OCI-LY1 (cell line): ENCODE data around the gene PODXL2.

Experiments used
- H2AFZ ChIP-seq: fragments of 200-600 bp; sonication (generic), shearing (Covaris generic); 2 replicates; pipeline ENCODE4 v1.6.0; 2014; ENCODE audit warnings: antibody characterized with exemption, mild to moderate bottlenecking, low read length
- H3F3A ChIP-seq: fragments of 200-600 bp; sonication (generic), shearing (Covaris generic); 2 replicates; pipeline ENCODE4 v1.6.0; 2014; ENCODE audit warnings: mild to moderate bottlenecking, antibody characterized with exemption, low read length, moderate library complexity; ENCODE audit not compliant: insufficient read depth
- H3K27ac ChIP-seq: fragments of 200-600 bp; sonication (generic); 2 replicates; pipeline ENCODE4 v1.5.1; 2014; ENCODE audit warnings: low read length, mixed run types, mild to moderate bottlenecking, low read depth; ENCODE audit not compliant: poor library complexity, severe bottlenecking
- H3K27me3 ChIP-seq: fragments of 200-600 bp; sonication (generic); 2 replicates; pipeline ENCODE4 v1.6.0; 2014; ENCODE audit warnings: antibody characterized with exemption, mild to moderate bottlenecking, low read length, moderate library complexity; ENCODE audit not compliant: insufficient read depth
- H3K36me3 ChIP-seq: fragments of 200-600 bp; sonication (generic); 2 replicates; pipeline ENCODE4 v1.6.1; 2014; ENCODE audit warnings: mild to moderate bottlenecking, antibody characterized with exemption, low read length, moderate library complexity, mixed read lengths; ENCODE audit not compliant: insufficient read depth
- H3K4me1 ChIP-seq: fragments of 200-600 bp; sonication (generic); 2 replicates; pipeline ENCODE4 v1.5.1; 2014; ENCODE audit warnings: mild to moderate bottlenecking, low read length, moderate library complexity; ENCODE audit not compliant: insufficient read depth, severe bottlenecking
- H3K4me2 ChIP-seq: fragments of 200-600 bp; sonication (generic), shearing (Covaris generic); 2 replicates; pipeline ENCODE4 v1.6.1; 2014; ENCODE audit warnings: low read length
- H3K4me3 ChIP-seq: fragments of 200-600 bp; sonication (generic); 2 replicates; pipeline ENCODE4 v1.5.1; 2014; ENCODE audit warnings: low read length, low read depth, mild to moderate bottlenecking, mixed read lengths; ENCODE audit not compliant: poor library complexity, severe bottlenecking
- H3K79me2 ChIP-seq: fragments of 200-600 bp; shearing (Covaris generic); 2 replicates; pipeline ENCODE4 v1.6.1; 2016; ENCODE audit warnings: mixed run types, low read length, mixed read lengths; ENCODE audit not compliant: insufficient read depth
- H3K9ac ChIP-seq: fragments of 200-600 bp; sonication (generic), shearing (Covaris generic); 2 replicates; pipeline ENCODE4 v1.6.1; 2014; ENCODE audit warnings: mild to moderate bottlenecking, low read length, mixed read lengths
- H3K9me2 ChIP-seq: fragments of 200-600 bp; sonication (generic), shearing (Covaris generic); 2 replicates; pipeline ENCODE4 v1.6.1; 2014; ENCODE audit warnings: low read depth, mild to moderate bottlenecking, low read length, mixed read lengths
- H3K9me3 ChIP-seq: fragments of 200-600 bp; shearing (Covaris generic); 2 replicates; pipeline ENCODE4 v1.6.1; 2014; ENCODE audit warnings: low read length, mixed read lengths
- H4K20me1 ChIP-seq: fragments of 200-600 bp; sonication (generic), shearing (Covaris generic); 2 replicates; pipeline ENCODE4 v1.6.0; 2016; ENCODE audit warnings: mild to moderate bottlenecking, low read length; ENCODE audit not compliant: insufficient read depth
- EZH2 ChIP-seq: fragments of 200-600 bp; sonication (generic), shearing (Covaris generic); IDR thresholded peaks from 2 replicates; pipeline ENCODE4 v1.8.0; 2017; ENCODE audit warnings: borderline replicate concordance, mixed run types, mild to moderate bottlenecking, antibody characterized with exemption, low read length, moderate library complexity, mixed read lengths
- TF ChIP-seq, protein P1 (sequence below): fragments of 200-600 bp; sonication (generic), shearing (Covaris generic); IDR thresholded peaks from 2 replicates; pipeline ENCODE4 v1.5.1; 2017; ENCODE audit warnings: mild to moderate bottlenecking, antibody characterized with exemption, low read length, moderate library complexity, mixed read lengths

The PODXL2 gene

DNA sequence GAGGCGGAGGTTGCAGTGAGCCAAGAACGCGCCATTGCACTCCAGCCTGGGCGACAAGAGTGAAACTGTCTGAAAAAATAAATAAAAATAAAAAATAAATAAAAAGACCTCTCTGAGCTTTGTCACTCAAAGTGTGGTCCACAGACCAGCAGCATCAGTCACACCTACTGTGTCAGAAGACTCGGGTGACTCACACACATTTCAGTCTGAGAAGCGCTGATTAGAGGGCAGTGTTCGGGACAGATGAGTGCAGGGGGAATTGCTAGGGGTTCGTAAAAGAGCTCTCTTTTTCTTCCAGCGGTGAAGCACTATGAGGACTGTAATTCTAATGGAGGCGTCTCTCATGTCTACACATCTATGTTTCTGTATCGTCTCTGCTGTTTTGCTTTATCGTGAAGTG is 5.7 kb downstream of the PODXL2 start:
- Histone ChIP-seq H3K36me3 (no peaks in the 10 kb centered on the region), H3K27ac (no peak overlapping the region), H4K20me1 (no peaks in the 10 kb centered on the region), H3K9me3 (no peaks in the 10 kb centered on the region), H3F3A (no peaks in the 10 kb centered on the region), H3K4me3 (no peak overlapping the region), H2AFZ (no peak overlapping the region), H3K9me2 (no peaks in the 10 kb centered on the region), H3K9ac (no peak overlapping the region), H3K27me3 (no peaks in the 10 kb centered on the region), H3K4me1 (peaks cover 24% of the 10 kb centered on the region), H3K79me2 (peaks cover 5% of the 10 kb centered on the region; the same call in 1 of the 2 replicates), H3K4me2 (no peak overlapping the region)
- no peak for TF ChIP-seq EZH2
- TF ChIP-seq, protein P1, sequence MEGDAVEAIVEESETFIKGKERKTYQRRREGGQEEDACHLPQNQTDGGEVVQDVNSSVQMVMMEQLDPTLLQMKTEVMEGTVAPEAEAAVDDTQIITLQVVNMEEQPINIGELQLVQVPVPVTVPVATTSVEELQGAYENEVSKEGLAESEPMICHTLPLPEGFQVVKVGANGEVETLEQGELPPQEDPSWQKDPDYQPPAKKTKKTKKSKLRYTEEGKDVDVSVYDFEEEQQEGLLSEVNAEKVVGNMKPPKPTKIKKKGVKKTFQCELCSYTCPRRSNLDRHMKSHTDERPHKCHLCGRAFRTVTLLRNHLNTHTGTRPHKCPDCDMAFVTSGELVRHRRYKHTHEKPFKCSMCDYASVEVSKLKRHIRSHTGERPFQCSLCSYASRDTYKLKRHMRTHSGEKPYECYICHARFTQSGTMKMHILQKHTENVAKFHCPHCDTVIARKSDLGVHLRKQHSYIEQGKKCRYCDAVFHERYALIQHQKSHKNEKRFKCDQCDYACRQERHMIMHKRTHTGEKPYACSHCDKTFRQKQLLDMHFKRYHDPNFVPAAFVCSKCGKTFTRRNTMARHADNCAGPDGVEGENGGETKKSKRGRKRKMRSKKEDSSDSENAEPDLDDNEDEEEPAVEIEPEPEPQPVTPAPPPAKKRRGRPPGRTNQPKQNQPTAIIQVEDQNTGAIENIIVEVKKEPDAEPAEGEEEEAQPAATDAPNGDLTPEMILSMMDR: no peak

DNA sequence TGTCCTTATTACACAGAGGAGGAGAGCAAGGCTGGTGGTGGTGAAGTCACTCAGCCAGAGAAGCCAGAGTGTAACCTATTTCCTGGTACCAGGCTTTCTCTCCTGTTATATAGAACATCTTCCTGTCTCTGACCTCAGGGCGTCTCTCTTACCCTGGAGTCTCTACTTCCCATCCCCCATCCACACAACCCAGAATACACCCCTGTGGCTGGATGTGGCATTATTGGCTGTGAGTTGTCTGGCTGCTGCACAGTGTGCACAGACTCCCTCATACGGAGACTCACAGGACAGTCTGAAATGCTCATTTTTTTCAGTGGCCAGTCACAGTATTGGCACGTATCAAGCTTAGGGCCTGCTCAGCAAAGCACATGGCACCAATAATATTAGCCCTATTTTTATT is 8.6 kb downstream of the PODXL2 start:
- Histone ChIP-seq H3F3A (no peaks in the 10 kb centered on the region), H3K79me2 (no peaks in the 10 kb centered on the region), H3K4me3 (no peak overlapping the region), H3K27me3 (no peaks in the 10 kb centered on the region), H2AFZ (no peak overlapping the region), H3K9me3 (no peaks in the 10 kb centered on the region), H3K4me2 (no peak overlapping the region), H3K9ac (no peak overlapping the region), H3K4me1 (peaks cover 7% of the 10 kb centered on the region), H3K9me2 (no peaks in the 10 kb centered on the region), H4K20me1 (no peaks in the 10 kb centered on the region), H3K27ac (no peak overlapping the region), H3K36me3 (no peaks in the 10 kb centered on the region; the same call in none of the 2 replicates)
- no peak for TF ChIP-seq EZH2
- TF ChIP-seq, protein P1: no peak

DNA sequence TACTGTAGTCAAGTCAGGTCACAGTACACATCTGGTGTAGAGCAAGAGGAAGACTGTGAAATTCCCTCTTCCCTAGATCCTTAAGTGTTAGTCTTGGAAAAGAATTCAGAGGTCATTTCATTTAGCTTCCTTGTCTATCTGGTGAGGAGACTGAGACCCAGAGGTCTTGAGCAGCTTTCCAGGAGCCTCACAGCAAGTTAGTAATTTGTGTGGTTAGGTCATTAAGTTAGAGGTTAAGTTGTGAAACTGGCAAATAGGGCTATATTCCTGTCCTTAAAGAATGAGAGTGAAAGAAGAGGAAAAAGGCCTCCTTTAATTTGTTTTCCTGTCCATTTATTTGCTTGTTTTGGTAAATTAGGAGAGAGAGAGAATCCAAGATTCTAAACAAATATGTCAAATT is 9.0 kb downstream of the PODXL2 start:
- no peaks in the 10 kb centered on the region for H3K9me2 ChIP-seq
- no peak overlapping the region for H2AFZ ChIP-seq
- no peaks in the 10 kb centered on the region for H3K9me3 ChIP-seq
- H3K4me2 ChIP-seq: no peak overlapping the region
- H3K79me2 ChIP-seq: no peaks in the 10 kb centered on the region
- H3K27ac ChIP-seq: no peak overlapping the region
- H4K20me1 ChIP-seq: no peaks in the 10 kb centered on the region
- H3K27me3 ChIP-seq: no peaks in the 10 kb centered on the region
- no peak overlapping the region for H3K4me3 ChIP-seq
- peaks cover 7% of the 10 kb centered on the region for H3K4me1 ChIP-seq
- no peak for TF ChIP-seq EZH2
- TF ChIP-seq, protein P1: no peak
- H3F3A ChIP-seq: no peaks in the 10 kb centered on the region
- no peak overlapping the region for H3K9ac ChIP-seq
- H3K36me3 ChIP-seq: no peaks in the 10 kb centered on the region; the same call in none of the 2 replicates
